HL-60 (cell line): ENCODE data around the gene SEC24D.

Experiments used
- DNase-seq, 2 experiments: peaks; one replicate each; pipeline ENCODE4 v3.0.0-alpha.2; 2010 to 2020; ENCODE audit warnings: low read depth in 1 of 2, low spot score in 1 of 2
- H3K27ac ChIP-seq: fragments of 250-450 bp; sonication (Bioruptor Pico); replicated peaks from 2 replicates; pipeline ENCODE4 v1.5.1; 2020; ENCODE audit warnings: mild to moderate bottlenecking, moderate library complexity
- H3K27me3 ChIP-seq: fragments of 250-450 bp; sonication (Bioruptor Pico); 2 replicates; pipeline ENCODE4 v1.5.1; 2021; ENCODE audit warnings: mild to moderate bottlenecking, moderate library complexity; ENCODE audit not compliant: insufficient read depth, poor library complexity, severe bottlenecking
- H3K4me3 ChIP-seq: replicated peaks from 2 replicates; pipeline ENCODE4 v1.5.1; 2011; ENCODE audit warnings: mild to moderate bottlenecking, control low read depth, low read length; ENCODE audit not compliant: insufficient read depth
- CTCF ChIP-seq: IDR thresholded peaks from one replicate; pipeline ENCODE4 v1.5.1; 2011; ENCODE audit warnings: low read length, control low read depth, inconsistent platforms; ENCODE audit not compliant: insufficient read depth
- GABPA ChIP-seq: IDR thresholded peaks from 2 replicates; pipeline ENCODE4 v1.6.1; 2012; ENCODE audit warnings: low read depth
- POLR2AphosphoS5 ChIP-seq: IDR thresholded peaks from 2 replicates; pipeline ENCODE4 v1.6.1; 2012; ENCODE audit warnings: low read depth
- REST ChIP-seq: IDR thresholded peaks from 2 replicates; pipeline ENCODE4 v1.6.1; 2012; ENCODE audit warnings: low read depth; ENCODE audit not compliant: insufficient replicate concordance
- SPI1 ChIP-seq: IDR thresholded peaks from 2 replicates; pipeline ENCODE4 v1.6.1; 2012; ENCODE audit warnings: low read depth, mild to moderate bottlenecking, borderline replicate concordance

The SEC24D gene

GRCh38 chr4:118712872-118713271 lies 123.1 kb downstream of the SEC24D start:
- DNase-seq: no peak
- H3K4me3 ChIP-seq: no peak overlapping the region
- H3K27me3 ChIP-seq: no peaks in the 10 kb centered on the region
- no peak overlapping the region for H3K27ac ChIP-seq
- TF ChIP-seq REST: no peak
- no peak for TF ChIP-seq GABPA
- no peak for TF ChIP-seq SPI1

GRCh38 chr4:118711052-118711451 lies 124.9 kb downstream of the SEC24D start:
- no peaks in the 10 kb centered on the region for H3K27me3 ChIP-seq
- TF ChIP-seq REST (no peak), GABPA (no peak), SPI1 (no peak), POLR2AphosphoS5 (no peak), CTCF (no peak)
- no peak overlapping the region for H3K4me3 ChIP-seq
- no peak for DNase-seq
- no peak overlapping the region for H3K27ac ChIP-seq

GRCh38 chr4:118703118-118703517 lies 132.8 kb downstream of the SEC24D start:
- no peak for TF ChIP-seq REST
- TF ChIP-seq CTCF: no peak
- TF ChIP-seq SPI1: no peak
- Histone ChIP-seq H3K27me3 (no peaks in the 10 kb centered on the region), H3K27ac (no peak overlapping the region), H3K4me3 (no peak overlapping the region)
- no peak for DNase-seq
